GM12872 (cell line): ENCODE data around the gene FNDC8.

Source experiments
- TF ChIP-seq, protein P1 (sequence below): IDR thresholded peaks from 3 replicates; pipeline ENCODE4 v1.5.1; 2011; ENCODE audit warnings: low read depth, mild to moderate bottlenecking, low read length, moderate library complexity; ENCODE audit not compliant: insufficient read depth

FNDC8 gene

DNA sequence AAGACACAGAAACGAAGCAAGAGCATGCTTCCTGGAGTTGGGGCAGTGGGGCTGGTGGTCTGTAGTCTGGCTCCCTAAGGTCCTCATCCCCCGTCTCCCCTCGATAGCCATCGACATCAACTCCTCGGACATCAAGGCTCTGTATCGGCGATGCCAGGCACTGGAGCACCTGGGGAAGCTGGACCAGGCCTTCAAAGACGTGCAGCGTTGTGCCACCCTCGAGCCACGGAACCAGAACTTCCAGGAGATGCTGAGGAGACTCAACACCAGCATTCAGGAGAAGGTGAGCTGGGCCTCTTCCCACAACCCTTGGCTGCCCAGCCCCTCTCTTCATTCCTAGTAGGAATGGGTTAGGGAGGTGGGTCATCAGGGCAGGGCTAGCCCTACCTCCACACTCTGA is 28.5 kb downstream of the FNDC8 start:
- TF ChIP-seq, protein P1, sequence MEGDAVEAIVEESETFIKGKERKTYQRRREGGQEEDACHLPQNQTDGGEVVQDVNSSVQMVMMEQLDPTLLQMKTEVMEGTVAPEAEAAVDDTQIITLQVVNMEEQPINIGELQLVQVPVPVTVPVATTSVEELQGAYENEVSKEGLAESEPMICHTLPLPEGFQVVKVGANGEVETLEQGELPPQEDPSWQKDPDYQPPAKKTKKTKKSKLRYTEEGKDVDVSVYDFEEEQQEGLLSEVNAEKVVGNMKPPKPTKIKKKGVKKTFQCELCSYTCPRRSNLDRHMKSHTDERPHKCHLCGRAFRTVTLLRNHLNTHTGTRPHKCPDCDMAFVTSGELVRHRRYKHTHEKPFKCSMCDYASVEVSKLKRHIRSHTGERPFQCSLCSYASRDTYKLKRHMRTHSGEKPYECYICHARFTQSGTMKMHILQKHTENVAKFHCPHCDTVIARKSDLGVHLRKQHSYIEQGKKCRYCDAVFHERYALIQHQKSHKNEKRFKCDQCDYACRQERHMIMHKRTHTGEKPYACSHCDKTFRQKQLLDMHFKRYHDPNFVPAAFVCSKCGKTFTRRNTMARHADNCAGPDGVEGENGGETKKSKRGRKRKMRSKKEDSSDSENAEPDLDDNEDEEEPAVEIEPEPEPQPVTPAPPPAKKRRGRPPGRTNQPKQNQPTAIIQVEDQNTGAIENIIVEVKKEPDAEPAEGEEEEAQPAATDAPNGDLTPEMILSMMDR = no peak

DNA sequence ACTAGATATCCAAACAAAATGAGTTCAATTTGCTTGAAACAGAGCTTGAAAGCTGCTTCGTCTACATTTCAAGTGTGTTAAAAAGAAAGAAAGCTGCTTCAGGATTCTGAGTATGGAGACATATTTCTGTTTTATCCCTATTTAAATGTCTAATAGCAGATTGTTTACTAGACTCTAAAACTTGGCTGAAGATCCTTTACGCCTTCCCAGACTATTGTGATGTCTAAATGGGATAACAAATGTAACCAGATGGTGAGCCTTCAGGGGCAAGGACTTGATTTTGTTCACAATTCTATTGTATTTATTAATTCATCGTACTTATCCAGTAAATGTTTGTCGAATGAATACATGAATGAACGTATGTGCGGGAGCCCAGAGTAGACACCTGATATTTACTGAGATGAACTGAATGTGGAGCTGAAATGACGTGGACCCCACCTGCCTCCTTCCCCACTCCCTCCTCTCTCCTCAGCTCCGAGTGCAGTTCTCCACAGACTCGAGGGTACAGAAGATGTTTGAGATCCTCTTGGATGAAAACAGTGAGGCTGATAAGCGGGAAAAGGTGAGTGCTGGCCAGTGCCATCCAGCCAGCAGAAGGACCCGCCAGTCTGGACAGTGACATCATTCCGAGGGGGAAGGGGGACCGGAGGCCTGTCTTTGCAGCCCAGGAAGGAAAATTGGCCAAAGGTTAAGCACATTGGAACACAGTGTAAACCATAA is 31.2 kb downstream of the FNDC8 start:
- TF ChIP-seq, protein P1 = no peak

DNA sequence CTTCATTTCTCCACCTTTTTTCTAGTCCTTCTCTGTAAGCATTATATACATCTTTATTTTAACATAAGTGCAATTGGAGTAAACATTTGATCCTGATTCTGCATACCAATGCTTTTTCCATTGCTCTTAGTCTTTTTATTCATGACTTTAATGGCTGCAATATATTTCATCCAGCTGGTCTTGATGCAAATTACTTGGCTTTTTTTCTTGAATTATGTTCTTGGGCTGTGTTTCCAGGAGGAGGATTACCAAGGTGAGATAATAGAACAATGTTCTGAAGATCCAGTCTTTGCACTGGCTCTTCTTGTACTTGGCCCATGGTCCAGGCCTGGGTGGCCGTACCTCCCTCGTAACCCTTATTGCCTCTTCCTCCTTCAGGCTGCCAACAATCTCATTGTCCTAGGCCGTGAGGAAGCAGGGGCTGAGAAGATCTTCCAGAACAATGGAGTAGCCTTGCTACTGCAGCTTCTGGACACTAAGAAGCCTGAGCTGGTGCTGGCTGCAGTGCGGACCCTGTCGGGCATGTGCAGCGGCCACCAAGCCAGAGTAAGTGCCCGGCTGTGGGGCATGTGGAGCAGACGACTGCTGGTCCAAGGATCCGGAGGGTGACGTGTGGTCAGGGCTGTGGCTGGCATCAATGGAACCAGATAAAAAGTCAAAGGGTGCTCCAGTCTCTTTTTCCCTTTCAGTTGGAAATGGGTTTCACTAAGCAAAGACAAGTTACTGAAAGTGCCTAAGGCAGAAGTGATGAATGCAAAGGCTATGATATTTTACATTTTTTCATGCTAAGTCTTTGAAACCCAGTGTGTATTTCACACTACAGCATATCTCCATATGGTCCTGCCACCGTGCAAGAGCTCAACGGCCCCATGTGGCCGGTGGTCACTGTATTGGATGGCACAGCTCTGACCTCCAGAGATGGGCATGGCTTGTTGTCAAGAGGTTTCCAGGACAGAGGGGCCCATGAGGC is 33.1 kb downstream of the FNDC8 start:
- TF ChIP-seq, protein P1 = no peak

DNA sequence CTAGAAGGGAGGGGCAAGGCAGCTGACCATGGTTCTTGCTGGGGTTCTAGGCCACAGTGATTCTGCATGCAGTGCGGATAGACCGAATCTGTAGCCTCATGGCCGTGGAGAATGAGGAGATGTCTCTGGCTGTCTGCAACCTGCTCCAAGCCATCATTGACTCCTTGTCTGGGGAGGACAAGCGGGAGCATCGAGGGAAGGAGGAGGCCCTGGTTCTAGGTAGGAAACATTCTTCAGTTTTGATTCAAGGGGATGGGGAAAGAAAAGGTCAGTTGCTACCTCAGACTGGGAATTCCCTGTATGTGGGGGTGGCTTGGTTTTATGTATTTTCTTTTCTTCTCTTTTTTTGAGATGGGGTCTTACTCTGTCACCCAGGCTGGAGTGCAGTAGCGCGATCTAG is 33.8 kb downstream of the FNDC8 start:
- TF ChIP-seq, protein P1 = no peak

DNA sequence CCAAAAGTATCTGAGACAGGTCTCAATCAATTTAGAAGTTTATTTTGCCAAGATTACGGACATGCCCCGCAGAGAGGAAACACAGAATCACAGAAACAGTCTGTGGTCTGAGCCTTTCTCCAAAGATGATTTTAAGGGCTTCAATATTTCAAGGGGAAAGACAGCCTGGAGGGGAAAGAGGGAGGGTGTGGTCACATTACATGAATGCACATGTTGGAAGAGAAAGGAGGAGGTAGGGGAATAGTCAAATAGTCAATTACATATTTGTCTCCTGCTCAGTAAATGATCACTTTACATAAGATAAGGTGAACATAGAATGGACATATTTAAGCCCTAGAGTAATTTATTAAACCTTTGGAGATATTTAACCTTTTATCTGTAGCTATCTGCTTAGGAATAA is 38.5 kb downstream of the FNDC8 start:
- TF ChIP-seq, protein P1 = no peak

DNA sequence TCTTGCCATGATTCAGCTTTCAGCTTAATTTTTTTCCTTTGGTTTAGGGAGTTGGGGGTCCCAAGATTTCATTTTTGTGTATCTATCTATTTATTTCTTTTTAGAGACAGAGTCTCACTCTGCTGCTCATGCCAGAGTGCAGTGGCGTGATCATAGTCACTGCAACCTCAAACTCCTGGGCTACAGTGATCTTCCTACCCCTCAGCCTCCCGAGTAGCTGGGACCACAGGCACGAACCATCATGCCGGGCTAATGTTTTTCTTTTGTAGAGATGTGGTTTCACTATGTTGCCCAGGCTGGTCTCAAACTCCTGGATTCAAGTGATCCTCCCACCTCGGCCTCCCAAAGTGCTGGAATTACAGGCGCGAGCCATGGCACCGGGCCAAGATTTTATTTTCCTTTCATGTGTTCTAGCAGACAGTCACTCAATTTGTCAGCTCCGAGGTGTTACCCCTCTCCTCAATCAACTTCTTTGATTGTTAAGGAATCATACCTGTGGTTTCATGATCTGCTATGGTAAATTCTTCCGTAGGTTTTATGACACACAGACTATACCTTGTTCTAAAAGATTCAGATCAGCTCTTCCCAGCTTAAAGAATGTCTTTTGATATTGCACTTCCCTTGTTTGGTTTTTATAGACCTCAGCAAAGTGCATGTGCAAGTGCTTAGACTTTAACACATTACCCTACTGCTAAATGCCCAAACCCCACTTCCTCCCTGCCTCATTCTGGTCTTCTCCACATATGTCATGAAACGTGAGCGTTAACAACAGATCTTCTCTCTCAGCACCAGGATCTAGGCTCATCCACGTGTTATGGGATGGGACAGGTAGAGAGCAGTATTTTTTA is 39.2 kb downstream of the FNDC8 start:
- TF ChIP-seq, protein P1 = no peak
